GM18499 (cell line): Measurements from ENCODE around the gene MYB.

Experiments used
- ATAC-seq: cut with Tn5 transposase; IDR thresholded peaks from one replicate; pipeline ENCODE4 v1.9.1; 2021; ENCODE audit warnings: moderate number of reproducible peaks; ENCODE audit not compliant: insufficient read depth, unreplicated experiment

The MYB gene

GRCh38 chr6:135185483-135185882 lies 4.4 kb downstream of the MYB start:
- no peak for ATAC-seq

GRCh38 chr6:135186255-135186654 lies 5.1 kb downstream of the MYB start:
- no peak for ATAC-seq

- no peak for ATAC-seq
Observed at GRCh38 chr6:135187372-135187771, 6.3 kb downstream of the MYB start.

GRCh38 chr6:135188718-135189117 lies 7.6 kb downstream of the MYB start:
- no peak for ATAC-seq

- ATAC-seq = no peak
Observed at GRCh38 chr6:135189344-135189743, 8.2 kb downstream of the MYB start.

- ATAC-seq = no peak
Observed at GRCh38 chr6:135191508-135192255, 10.6 kb downstream of the MYB start.

GRCh38 chr6:135192256-135193174 lies 11.4 kb downstream of the MYB start:
- ATAC-seq = no peak

- ATAC-seq = no peak
Observed at GRCh38 chr6:135193221-135193620, 12.1 kb downstream of the MYB start.

GRCh38 chr6:135195041-135195440 lies 13.9 kb downstream of the MYB start:
- ATAC-seq = no peak

- ATAC-seq = no peak
Observed at GRCh38 chr6:135195522-135195921, 14.4 kb downstream of the MYB start.

- ATAC-seq = no peak
Observed at GRCh38 chr6:135196739-135197510, 15.8 kb downstream of the MYB start.

GRCh38 chr6:135202836-135203235 lies 21.7 kb downstream of the MYB start:
- ATAC-seq = no peak

GRCh38 chr6:135204951-135205350 lies 23.8 kb downstream of the MYB start:
- ATAC-seq = no peak

- no peak for ATAC-seq
Observed at GRCh38 chr6:135209803-135210202, 28.7 kb downstream of the MYB start.

- ATAC-seq = no peak
Observed at GRCh38 chr6:135210632-135211305, 29.7 kb downstream of the MYB start.

- ATAC-seq = no peak
Observed at GRCh38 chr6:135211306-135211702, 30.2 kb downstream of the MYB start.

- ATAC-seq = no peak
Observed at GRCh38 chr6:135212020-135212806, 31.1 kb downstream of the MYB start.

- ATAC-seq = no peak
Observed at GRCh38 chr6:135212935-135213334, 31.8 kb downstream of the MYB start.

- ATAC-seq = no peak
Observed at GRCh38 chr6:135213616-135214015, 32.5 kb downstream of the MYB start.
